ENCODE measurements around the gene GLI3.

DNA sequence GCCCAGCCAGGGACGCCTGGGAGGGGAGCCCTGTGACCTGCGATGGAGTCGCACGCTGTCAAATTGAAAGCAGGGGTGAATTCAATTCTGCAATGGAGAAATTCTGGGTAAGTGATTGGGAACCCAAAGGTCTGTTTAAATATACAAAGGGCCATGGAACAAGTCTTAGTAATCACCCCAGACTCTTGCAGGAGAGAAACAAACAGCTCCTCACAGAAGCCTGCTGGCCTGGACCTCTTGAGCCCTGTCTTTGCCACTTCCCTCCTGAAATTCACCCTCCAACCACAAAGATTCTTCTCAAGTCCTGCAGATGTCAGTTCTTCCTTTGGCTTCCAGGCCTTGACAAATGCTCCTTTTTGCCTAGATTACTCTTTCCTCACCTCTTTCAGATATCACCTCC lies 97.3 kb downstream of the GLI3 start:
- TF ChIP-seq POLR2A (IDR thresholded peaks at IDR 0.05): no peak
- TF ChIP-seq, protein P1, sequence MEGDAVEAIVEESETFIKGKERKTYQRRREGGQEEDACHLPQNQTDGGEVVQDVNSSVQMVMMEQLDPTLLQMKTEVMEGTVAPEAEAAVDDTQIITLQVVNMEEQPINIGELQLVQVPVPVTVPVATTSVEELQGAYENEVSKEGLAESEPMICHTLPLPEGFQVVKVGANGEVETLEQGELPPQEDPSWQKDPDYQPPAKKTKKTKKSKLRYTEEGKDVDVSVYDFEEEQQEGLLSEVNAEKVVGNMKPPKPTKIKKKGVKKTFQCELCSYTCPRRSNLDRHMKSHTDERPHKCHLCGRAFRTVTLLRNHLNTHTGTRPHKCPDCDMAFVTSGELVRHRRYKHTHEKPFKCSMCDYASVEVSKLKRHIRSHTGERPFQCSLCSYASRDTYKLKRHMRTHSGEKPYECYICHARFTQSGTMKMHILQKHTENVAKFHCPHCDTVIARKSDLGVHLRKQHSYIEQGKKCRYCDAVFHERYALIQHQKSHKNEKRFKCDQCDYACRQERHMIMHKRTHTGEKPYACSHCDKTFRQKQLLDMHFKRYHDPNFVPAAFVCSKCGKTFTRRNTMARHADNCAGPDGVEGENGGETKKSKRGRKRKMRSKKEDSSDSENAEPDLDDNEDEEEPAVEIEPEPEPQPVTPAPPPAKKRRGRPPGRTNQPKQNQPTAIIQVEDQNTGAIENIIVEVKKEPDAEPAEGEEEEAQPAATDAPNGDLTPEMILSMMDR (IDR thresholded peaks at IDR 0.05): no peak
